ENCODE measurements around the gene NRP2. TPM values are rescaled to one million over a fixed set of nuclear protein-coding genes. Genes with fewer than 3 reads are reported as not detected.

Gene NRP2
- total RNA-seq, 1 experiment from 2014 or later = 1.2 TPM

GRCh38 chr2:205730701-205731582 is 48.6 kb downstream of the NRP2 start:
- Histone ChIP-seq H3K27ac (ENCODE audit: low read depth, low read length) (no peak overlapping the region), H3K9me2 (ENCODE audit: insufficient read depth) (no peaks in the 10 kb centered on the region), H3K4me2 (ENCODE audit: low read length) (no peak overlapping the region), H3K27me3 (ENCODE audit: insufficient read depth, low read length) (no peaks in the 10 kb centered on the region), H3K9me3 (ENCODE audit: control insufficient read depth in 1 of 2, insufficient read depth in 1 of 2, low read depth in 1 of 2, low read length in 2 of 2) (no peaks in the 10 kb centered on the region), H3K4me3 (replicated peaks in 1 of 2; ENCODE audit: low read depth in 1 of 2, low read length in 2 of 2) (no peak overlapping the region), H3K79me2 (ENCODE audit: insufficient read depth, low read length) (no peaks in the 10 kb centered on the region), H3K36me3 (ENCODE audit: control insufficient read depth in 1 of 2, insufficient read depth in 2 of 2, low read length in 2 of 2) (no peaks in the 10 kb centered on the region), H3K4me1 (ENCODE audit: control insufficient read depth in 1 of 2, insufficient read depth in 2 of 2, low read length in 2 of 2) (peaks cover 4 to 7% of the 10 kb centered on the region in 2 experiments; a peak in 2 of 4 replicates), H4K20me1 (ENCODE audit: insufficient read depth) (no peaks in the 10 kb centered on the region), H2AFZ (ENCODE audit: low read depth, low read length, poor library complexity, severe bottlenecking) (no peak overlapping the region), H3K9ac (ENCODE audit: low read length) (no peak overlapping the region)
- DNase-seq (ENCODE audit: low read depth, low spot score) (no peak), ATAC-seq (no peak)
- RAD21 ChIA-PET (ENCODE audit: low non-redundant PET in 1 of 2, low total read pairs in 2 of 2, uncharacterized antibody in 2 of 2, unreplicated experiment in 2 of 2) = no interaction called here
- POLR2A ChIA-PET = no interaction called here
- CTCF ChIA-PET = interaction anchor here (0.8 kb wide), 1 partner anchor 10 kb away, joined by 3 read pairs; no protein-coding TSS in a partner anchor
- intact Hi-C loops (cut with micrococcal nuclease) = no loop called here
- no TSS peak for BruUV-seq (replicated peaks)
- no peak for TF ChIP-seq JUND (IDR thresholded peaks at IDR 0.05)

DNA sequence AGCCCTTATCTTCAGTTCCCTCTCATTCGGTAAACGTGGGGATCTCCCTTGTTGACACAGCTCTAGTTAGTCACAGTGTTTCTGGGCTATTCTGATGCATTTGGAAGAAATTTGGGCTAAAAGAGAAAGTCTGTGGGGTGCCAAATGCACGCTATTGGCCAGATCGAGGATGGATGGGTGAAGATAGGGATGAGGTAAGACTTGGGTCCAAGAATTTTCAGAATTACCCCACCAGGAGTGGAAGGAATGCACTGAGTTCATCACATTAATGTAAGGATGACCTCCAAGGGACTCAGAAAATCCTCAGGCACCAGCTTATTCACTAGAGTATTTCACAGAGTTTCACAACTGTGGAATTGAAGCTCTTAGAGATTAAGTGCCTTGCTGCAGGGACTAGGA is 49.3 kb downstream of the NRP2 start:
- RAD21 ChIA-PET (ENCODE audit: low non-redundant PET in 1 of 2, low total read pairs in 2 of 2, uncharacterized antibody in 2 of 2, unreplicated experiment in 2 of 2) = no interaction called here
- peaks cover 4 to 7% of the 10 kb centered on the region in 2 experiments; a peak in 2 of 4 replicates for H3K4me1 ChIP-seq (ENCODE audit: control insufficient read depth in 1 of 2, insufficient read depth in 2 of 2, low read length in 2 of 2)
- no peak for ATAC-seq
- TF ChIP-seq, protein P1, sequence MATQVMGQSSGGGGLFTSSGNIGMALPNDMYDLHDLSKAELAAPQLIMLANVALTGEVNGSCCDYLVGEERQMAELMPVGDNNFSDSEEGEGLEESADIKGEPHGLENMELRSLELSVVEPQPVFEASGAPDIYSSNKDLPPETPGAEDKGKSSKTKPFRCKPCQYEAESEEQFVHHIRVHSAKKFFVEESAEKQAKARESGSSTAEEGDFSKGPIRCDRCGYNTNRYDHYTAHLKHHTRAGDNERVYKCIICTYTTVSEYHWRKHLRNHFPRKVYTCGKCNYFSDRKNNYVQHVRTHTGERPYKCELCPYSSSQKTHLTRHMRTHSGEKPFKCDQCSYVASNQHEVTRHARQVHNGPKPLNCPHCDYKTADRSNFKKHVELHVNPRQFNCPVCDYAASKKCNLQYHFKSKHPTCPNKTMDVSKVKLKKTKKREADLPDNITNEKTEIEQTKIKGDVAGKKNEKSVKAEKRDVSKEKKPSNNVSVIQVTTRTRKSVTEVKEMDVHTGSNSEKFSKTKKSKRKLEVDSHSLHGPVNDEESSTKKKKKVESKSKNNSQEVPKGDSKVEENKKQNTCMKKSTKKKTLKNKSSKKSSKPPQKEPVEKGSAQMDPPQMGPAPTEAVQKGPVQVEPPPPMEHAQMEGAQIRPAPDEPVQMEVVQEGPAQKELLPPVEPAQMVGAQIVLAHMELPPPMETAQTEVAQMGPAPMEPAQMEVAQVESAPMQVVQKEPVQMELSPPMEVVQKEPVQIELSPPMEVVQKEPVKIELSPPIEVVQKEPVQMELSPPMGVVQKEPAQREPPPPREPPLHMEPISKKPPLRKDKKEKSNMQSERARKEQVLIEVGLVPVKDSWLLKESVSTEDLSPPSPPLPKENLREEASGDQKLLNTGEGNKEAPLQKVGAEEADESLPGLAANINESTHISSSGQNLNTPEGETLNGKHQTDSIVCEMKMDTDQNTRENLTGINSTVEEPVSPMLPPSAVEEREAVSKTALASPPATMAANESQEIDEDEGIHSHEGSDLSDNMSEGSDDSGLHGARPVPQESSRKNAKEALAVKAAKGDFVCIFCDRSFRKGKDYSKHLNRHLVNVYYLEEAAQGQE (IDR thresholded peaks at IDR 0.05; ENCODE audit: low read depth) = no peak
- TF ChIP-seq, protein P2, sequence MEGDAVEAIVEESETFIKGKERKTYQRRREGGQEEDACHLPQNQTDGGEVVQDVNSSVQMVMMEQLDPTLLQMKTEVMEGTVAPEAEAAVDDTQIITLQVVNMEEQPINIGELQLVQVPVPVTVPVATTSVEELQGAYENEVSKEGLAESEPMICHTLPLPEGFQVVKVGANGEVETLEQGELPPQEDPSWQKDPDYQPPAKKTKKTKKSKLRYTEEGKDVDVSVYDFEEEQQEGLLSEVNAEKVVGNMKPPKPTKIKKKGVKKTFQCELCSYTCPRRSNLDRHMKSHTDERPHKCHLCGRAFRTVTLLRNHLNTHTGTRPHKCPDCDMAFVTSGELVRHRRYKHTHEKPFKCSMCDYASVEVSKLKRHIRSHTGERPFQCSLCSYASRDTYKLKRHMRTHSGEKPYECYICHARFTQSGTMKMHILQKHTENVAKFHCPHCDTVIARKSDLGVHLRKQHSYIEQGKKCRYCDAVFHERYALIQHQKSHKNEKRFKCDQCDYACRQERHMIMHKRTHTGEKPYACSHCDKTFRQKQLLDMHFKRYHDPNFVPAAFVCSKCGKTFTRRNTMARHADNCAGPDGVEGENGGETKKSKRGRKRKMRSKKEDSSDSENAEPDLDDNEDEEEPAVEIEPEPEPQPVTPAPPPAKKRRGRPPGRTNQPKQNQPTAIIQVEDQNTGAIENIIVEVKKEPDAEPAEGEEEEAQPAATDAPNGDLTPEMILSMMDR (IDR thresholded peaks at IDR 0.05 in 2 of 3, conservative IDR thresholded peaks at IDR 0.05 in 1 of 3; ENCODE audit: borderline replicate concordance in 1 of 3, insufficient read depth in 1 of 3, low read depth in 2 of 3, low read length in 2 of 3) = no peak
- TF ChIP-seq EZH2 (IDR thresholded peaks at IDR 0.05) (no peak), JUND (IDR thresholded peaks at IDR 0.05) (no peak), CBX3 (IDR thresholded peaks at IDR 0.05; ENCODE audit: low read depth) (no peak), SIN3A (IDR thresholded peaks at IDR 0.05; ENCODE audit: low read depth) (no peak)
- intact Hi-C loops (cut with micrococcal nuclease) = no loop called here
- no peaks in the 10 kb centered on the region for H3K27me3 ChIP-seq (ENCODE audit: insufficient read depth, low read length)
- H3K9ac ChIP-seq (ENCODE audit: low read length) = no peak overlapping the region
- no peak overlapping the region for H3K4me3 ChIP-seq (replicated peaks in 1 of 2; ENCODE audit: low read depth in 1 of 2, low read length in 2 of 2)
- no peaks in the 10 kb centered on the region for H3K9me3 ChIP-seq (ENCODE audit: control insufficient read depth in 1 of 2, insufficient read depth in 1 of 2, low read depth in 1 of 2, low read length in 2 of 2)
- H3K27ac ChIP-seq (ENCODE audit: low read depth, low read length) = no peak overlapping the region
- POLR2A ChIA-PET = no interaction called here
- no peaks in the 10 kb centered on the region for H4K20me1 ChIP-seq (ENCODE audit: insufficient read depth)
- H3K36me3 ChIP-seq (ENCODE audit: control insufficient read depth in 1 of 2, insufficient read depth in 2 of 2, low read length in 2 of 2) = no peaks in the 10 kb centered on the region
- no peak for DNase-seq (ENCODE audit: low read depth, low spot score)
- CTCF ChIA-PET = interaction anchor here (0.8 kb wide), 1 partner anchor 10 kb away, joined by 3 read pairs; no protein-coding TSS in a partner anchor
- H3K9me2 ChIP-seq (ENCODE audit: insufficient read depth) = no peaks in the 10 kb centered on the region
- H2AFZ ChIP-seq (ENCODE audit: low read depth, low read length, poor library complexity, severe bottlenecking) = no peak overlapping the region
- no peaks in the 10 kb centered on the region for H3K79me2 ChIP-seq (ENCODE audit: insufficient read depth, low read length)
- H3K4me2 ChIP-seq (ENCODE audit: low read length) = no peak overlapping the region
- BruUV-seq (replicated peaks) = no TSS peak

All from HCT116 (cell line).